GM13977 (cell line): ENCODE data around the gene STAT4.

ENCODE experiments used
- DNase-seq: peaks from one replicate; pipeline ENCODE4 v3.0.0; 2012; ENCODE audit warnings: low spot score
- CTCF ChIP-seq: IDR thresholded peaks from 2 replicates; pipeline ENCODE4 v1.5.1; 2012; ENCODE audit warnings: mild to moderate bottlenecking, control low read depth; ENCODE audit not compliant: insufficient read depth; ENCODE audit errors: extremely low read depth, missing control alignments
- in situ Hi-C: fragments of 300-500 bp; cut with MboI; formaldehyde crosslinking; loops from one replicate; pipeline ENCODE4 v1.12.0; 2022; ENCODE audit warnings: low sequenced_read_pairs, low pct_unique_long_range_greater_than_20kb, mixed read lengths, inconsistent platforms; ENCODE audit not compliant: unreplicated experiment

The STAT4 gene

GRCh38 chr2:191061381-191061980, 89.3 kb downstream of the STAT4 start:
- DNase-seq: no peak
- TF ChIP-seq CTCF: no peak
- in situ Hi-C loops: loop anchor here (25.0 kb wide), 1 partner anchor 451 kb away; no protein-coding TSS in a partner anchor

- in situ Hi-C loops: loop anchor here (10.0 to 25.0 kb wide), 2 partner anchors 95 to 453 kb away; partner anchors contain the start of gene STAT4
- no peak for TF ChIP-seq CTCF
- DNase-seq: no peak
These were observed 91.5 kb downstream of the STAT4 start for GRCh38 chr2:191059308-191059707.

GRCh38 chr2:191056228-191056627, 94.6 kb downstream of the STAT4 start:
- DNase-seq: no peak
- in situ Hi-C loops: loop anchor here (10.0 to 25.0 kb wide), 2 partner anchors 99 to 456 kb away; partner anchors contain the start of gene STAT4

GRCh38 chr2:191053256-191053655, 97.5 kb downstream of the STAT4 start:
- DNase-seq: no peak
- in situ Hi-C loops: loop anchor here (10.0 to 25.0 kb wide), 2 partner anchors 102 to 459 kb away; partner anchors contain the start of gene STAT4
- TF ChIP-seq CTCF: no peak

More at GRCh38 chr2:191056228-191056627, 94.6 kb downstream of the STAT4 start:
- TF ChIP-seq CTCF: no peak

GRCh38 chr2:191051825-191052778, 98.7 kb downstream of the STAT4 start:
- peak; percentile 44 for DNase-seq
- TF ChIP-seq CTCF: peak; percentile 59
- in situ Hi-C loops: loop anchor here (10.0 to 25.0 kb wide), 2 partner anchors 103 to 460 kb away; partner anchors contain the start of gene STAT4

- TF ChIP-seq CTCF: no peak
- in situ Hi-C loops: loop anchor here (10.0 to 25.0 kb wide), 2 partner anchors 104 to 461 kb away; partner anchors contain the start of gene STAT4
- DNase-seq: no peak
These were observed 99.6 kb downstream of the STAT4 start for GRCh38 chr2:191051177-191051576.
